ENCODE results near the gene FAM168A.

- TF ChIP-seq CTCF (conservative IDR thresholded peaks at IDR 0.05 in 1 of 2, IDR thresholded peaks at IDR 0.05 in 1 of 2; ENCODE audit: low read depth in 1 of 2, low read length in 2 of 2) (no peak), EZH2 (IDR thresholded peaks at IDR 0.05; ENCODE audit: low read length, missing control alignments) (no peak)
Measured at GRCh38 chr11:73356979-73357860, 240.7 kb downstream of the FAM168A start.
